Lung (tissue), 12 donors: ENCODE results near the gene RHEB. TPM values are rescaled to one million over a fixed set of nuclear protein-coding genes. Genes with fewer than 3 reads are reported as not detected.

Experiments
- ATAC-seq: fragments of 200-7000 bp; cut with Tn5 transposase; one replicate; pipeline ENCODE4 v1.9.1; 2020; ENCODE audit warnings: moderate number of reproducible peaks; ENCODE audit not compliant: insufficient read depth, low FRiP score
- DNase-seq, 3 donors: peaks; one replicate each; pipeline ENCODE4 v3.0.0-alpha.2; 2013 to 2017
- H3K27ac ChIP-seq, 2 donors: one replicate each; pipeline ENCODE4 v1.5.1; 2013; ENCODE audit warnings: mild to moderate bottlenecking in 2 of 2, moderate library complexity in 2 of 2, control low read depth in 1 of 2, inconsistent platforms in 1 of 2, low read depth in 1 of 2, low read length in 1 of 2
- H3K27me3 ChIP-seq, 3 donors: one replicate each; pipeline ENCODE4 v1.5.1; 2013; ENCODE audit warnings: low read length in 2 of 3; ENCODE audit not compliant: control insufficient read depth in 3 of 3, insufficient read depth in 3 of 3
- H3K36me3 ChIP-seq, 4 donors: one replicate each; pipeline ENCODE4 v1.5.1; 2013; ENCODE audit warnings: low read length in 4 of 4, mild to moderate bottlenecking in 1 of 4, moderate library complexity in 1 of 4; ENCODE audit not compliant: control insufficient read depth in 4 of 4, insufficient read depth in 4 of 4
- H3K4me1 ChIP-seq, 5 donors: one replicate each; pipeline ENCODE4 v1.5.1; 2013; ENCODE audit warnings: low read length in 5 of 5, mild to moderate bottlenecking in 2 of 5, moderate library complexity in 1 of 5; ENCODE audit not compliant: control insufficient read depth in 5 of 5, insufficient read depth in 5 of 5
- H3K4me3 ChIP-seq: one replicate; pipeline ENCODE4 v1.5.1; 2013; ENCODE audit warnings: mild to moderate bottlenecking, control low read depth, moderate library complexity
- H3K9ac ChIP-seq, 2 donors: one replicate each; pipeline ENCODE4 v1.5.1; 2013; ENCODE audit warnings: low read length in 2 of 2, control low read depth in 1 of 2; ENCODE audit not compliant: insufficient read depth in 1 of 2
- H3K9me3 ChIP-seq, 4 donors: one replicate each; pipeline ENCODE4 v1.5.1; 2013; ENCODE audit warnings: low read length in 3 of 4, mild to moderate bottlenecking in 1 of 4, moderate library complexity in 1 of 4; ENCODE audit not compliant: control insufficient read depth in 4 of 4, insufficient read depth in 3 of 4
- CTCF ChIP-seq: IDR thresholded peaks from 2 replicates; pipeline ENCODE4 v1.5.1; 2012; ENCODE audit warnings: mild to moderate bottlenecking; ENCODE audit errors: control extremely low read depth, extremely low read depth
- WGBS, 2 donors: extraction: QIAGEN DNeasy Blood & Tissue Kit; methylation state at CpG; one replicate each; pipeline ENCODE4 v1.1.7; 2013; 5-methylcytosine and 5-hydroxymethylcytosine counted together
- polyA plus RNA-seq, 2 donors: library from polyadenylated mRNA; stranded (reverse); fragments of 200-250 nt; gene quantifications; one replicate each; pipeline ENCODE4 v1.2.1, GENCODE V29; 2013
- total RNA-seq, 2 donors: library from RNA; depleted of rRNA in 1 of 2; stranded (reverse); fragments of >200 nt in 1 of 2; gene quantifications; one replicate each; pipeline ENCODE4 v1.2.1, GENCODE V29; 2014 to 2021
- donor health status: control.
- donor health status: control.
- donor health status: Bipolar disorder and iron deficiency.
- donor health status: healthy.
- donor health status: DM: yes; HTN: yes; CAD: no.

RHEB gene
- total and polyA plus RNA-seq, 4 donors, result 65.6 to 117 (median 83.8) TPM

GRCh38 chr7:151505836-151506468 lies 13.7 kb downstream of the RHEB start:
- no peak for TF ChIP-seq CTCF
- Histone ChIP-seq H3K36me3 (peaks cover 0 to 2% (median 0%) of the 10 kb centered on the region in 4 donors), H3K9ac (no peak overlapping the region), H3K4me3 (no peak overlapping the region), H3K27me3 (no peaks in the 10 kb centered on the region), H3K9me3 (no peaks in the 10 kb centered on the region), H3K27ac (no peak overlapping the region), H3K4me1 (peaks cover 0 to 37% (median 16%) of the 10 kb centered on the region in 5 donors)
- ATAC-seq (no peak), DNase-seq (no peak)
- WGBS, 2 donors, result 96 to 97% methylated on average over 4 of the region's 4 CpGs

- peaks cover 0 to 2% (median 0%) of the 10 kb centered on the region in 4 donors for H3K36me3 ChIP-seq
- H3K4me3 ChIP-seq, result no peak overlapping the region
- ATAC-seq, result no peak
- DNase-seq, result no peak
- H3K9ac ChIP-seq, result no peak overlapping the region
- no peaks in the 10 kb centered on the region for H3K27me3 ChIP-seq
- H3K9me3 ChIP-seq, result no peaks in the 10 kb centered on the region
- no peak for TF ChIP-seq CTCF
- H3K4me1 ChIP-seq, result peaks cover 0 to 35% (median 16%) of the 10 kb centered on the region in 5 donors
- no peak overlapping the region for H3K27ac ChIP-seq
- WGBS, 2 donors, result 78 to 89% methylated on average over 2 of the region's 2 CpGs
These were observed 14.3 kb downstream of the RHEB start for GRCh38 chr7:151505433-151505832.

- peak overlapping the region in 1 of 2 donors; percentile 63 for H3K27ac ChIP-seq
- H3K36me3 ChIP-seq, result peaks cover 0 to 2% (median 0%) of the 10 kb centered on the region in 4 donors
These were observed 14.9 kb downstream of the RHEB start for GRCh38 chr7:151504715-151505326.

More at GRCh38 chr7:151504715-151505326, 14.9 kb downstream of the RHEB start:
- no peak for ATAC-seq
- no peaks in the 10 kb centered on the region for H3K9me3 ChIP-seq
- H3K4me3 ChIP-seq, result no peak overlapping the region
- no peaks in the 10 kb centered on the region for H3K27me3 ChIP-seq
- WGBS, 2 donors, result 80 to 82% methylated on average over 4 of the region's 4 CpGs
- TF ChIP-seq CTCF, result no peak
- no peak for DNase-seq
- peaks cover 0 to 29% (median 16%) of the 10 kb centered on the region in 5 donors for H3K4me1 ChIP-seq
- no peak overlapping the region for H3K9ac ChIP-seq
